Right cardiac atrium (tissue), 5 donors: ENCODE results near the gene KDM4C. TPM values are rescaled to one million over a fixed set of nuclear protein-coding genes. Genes with fewer than 3 reads are reported as not detected.
"Not testable (repeated sequence)": the region's sequence is repeated elsewhere in the genome, so short reads cannot be mapped to it uniquely, and the experiment has no call there.

Experiments used
- ATAC-seq, 2 donors: fragments of 200-7000 bp; cut with Tn5 transposase; one replicate each; pipeline versions ENCODE4 v1.8.0 to v1.9.1; 2020; ENCODE audit warnings: moderate library complexity in 2 of 2, mild to moderate bottlenecking in 1 of 2
- DNase-seq, 3 donors: peaks; one replicate each; pipeline ENCODE4 v3.0.0-alpha.2; 2020
- H3K27ac ChIP-seq: one replicate; pipeline ENCODE4 v1.5.1; 2013; ENCODE audit warnings: mild to moderate bottlenecking, low read length, control low read depth, moderate library complexity
- H3K27me3 ChIP-seq: one replicate; pipeline ENCODE4 v1.6.1; 2013; ENCODE audit not compliant: control insufficient read depth, insufficient read depth
- H3K4me1 ChIP-seq: one replicate; pipeline ENCODE4 v1.6.1; 2013; ENCODE audit warnings: low read length; ENCODE audit not compliant: control insufficient read depth, insufficient read depth
- H3K4me3 ChIP-seq: one replicate; pipeline ENCODE4 v1.5.1; 2013; ENCODE audit warnings: low read length, control low read depth
- H3K9me3 ChIP-seq: one replicate; pipeline ENCODE4 v1.6.1; 2013; ENCODE audit warnings: low read length; ENCODE audit not compliant: control insufficient read depth
- WGBS: extraction: QIAGEN DNeasy Blood & Tissue Kit; methylation state at CpG from one replicate; pipeline ENCODE4 v1.1.7; 2013; 5-methylcytosine and 5-hydroxymethylcytosine counted together
- intact Hi-C, 4 donors: fragments of 100-400 bp; cut with DNase I; formaldehyde crosslinking; loops; one replicate each; pipeline versions ENCODE4 v1.11.0 to v1.14.0; 2022 to 2023
- polyA plus RNA-seq: library from polyadenylated mRNA; stranded (reverse); fragments of 200-250 nt; gene quantifications from one replicate; pipeline ENCODE4 v1.2.3, GENCODE V29; 2013
- total RNA-seq, 4 donors: library from RNA; stranded (reverse); fragmentation: NEBNext Ultra II Directional; extraction: Animal tissue kit (Norgen Biotek cat#: 25700); gene quantifications; one replicate each; pipeline ENCODE4 v1.2.1, GENCODE V29; 2021
- donor health status: healthy with polysubstance abuse.
- donor health status: DM: no; HTN: yes; CAD: no.
- donor health status: DM: no; HTN: no; CAD: no.
- donor health status: DM: no; HTN: yes; CAD: no; lungs with severe emphysema.
- donor health status: DM: yes; HTN: yes; CAD: no.

Gene KDM4C
- total and polyA plus RNA-seq, 5 donors = 6.4 to 20.6 (median 17.1) TPM

DNA sequence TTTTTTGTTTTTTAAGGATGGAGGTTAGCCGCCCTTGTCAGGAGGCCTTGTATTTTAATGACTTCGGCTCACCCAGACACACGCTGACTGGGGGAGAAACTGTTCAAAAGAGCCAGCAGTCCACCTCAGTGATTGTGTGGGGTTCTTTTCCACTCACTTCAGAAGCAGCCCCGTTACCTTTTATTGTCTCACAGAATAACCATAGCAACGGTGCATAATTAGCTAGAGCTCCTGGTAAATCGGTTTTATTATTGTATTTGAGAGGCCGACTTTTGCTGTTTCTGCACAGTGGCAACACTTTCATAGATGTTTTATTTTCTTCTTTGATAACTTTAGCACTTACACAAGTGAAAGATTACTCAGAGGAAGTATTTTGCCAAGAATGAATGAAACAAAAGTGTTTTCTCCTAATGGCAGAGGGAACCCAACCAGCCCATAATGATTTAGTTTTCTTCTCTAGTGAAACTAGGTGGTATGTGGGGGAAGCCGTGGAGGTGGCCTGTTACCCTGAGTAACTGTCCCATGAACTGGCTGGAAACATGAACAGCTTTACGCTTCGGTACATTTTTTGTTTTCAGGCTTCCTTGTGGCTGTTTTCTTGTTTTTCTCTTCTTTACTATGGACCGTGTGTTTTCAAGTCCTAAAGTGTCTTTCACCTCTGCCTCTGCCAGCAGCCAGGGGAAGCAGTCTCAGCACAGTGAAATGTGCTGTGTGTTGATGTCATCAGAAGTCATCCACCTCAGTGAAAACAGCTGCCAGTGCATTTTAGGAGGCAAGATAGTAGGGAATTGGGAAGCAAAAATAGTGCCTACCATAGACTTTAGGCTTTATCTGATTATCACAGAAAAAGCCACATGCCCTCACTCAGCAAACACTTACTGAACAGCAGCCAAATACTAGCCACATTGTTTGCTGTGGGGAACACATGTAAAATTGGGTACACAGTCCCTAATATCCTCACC lies 414.7 kb downstream of the KDM4C start:
- Histone ChIP-seq H3K4me3 (no peak overlapping the region), H3K9me3 (no peaks in the 10 kb centered on the region), H3K27ac (peak overlapping the region; percentile 24), H3K4me1 (peaks cover 7% of the 10 kb centered on the region), H3K27me3 (no peaks in the 10 kb centered on the region)
- intact Hi-C loops = no loop called here
- DNase-seq (no peak), ATAC-seq (peak; percentile 12 to 37)
- 82% methylated on average over 11 of the region's 11 CpGs for WGBS

GRCh38 chr9:7173139-7173538 lies 415.4 kb downstream of the KDM4C start:
- WGBS = 70% methylated on average over 3 of the region's 3 CpGs
- peak; percentile 44 to 59 for ATAC-seq
- intact Hi-C loops = no loop called here
- H3K27ac ChIP-seq = peak overlapping the region; percentile 24
- DNase-seq = no peak
- H3K27me3 ChIP-seq = no peaks in the 10 kb centered on the region
- no peak overlapping the region for H3K4me3 ChIP-seq
- H3K4me1 ChIP-seq = peaks cover 7% of the 10 kb centered on the region
- H3K9me3 ChIP-seq = no peaks in the 10 kb centered on the region

GRCh38 chr9:7174301-7174700 lies 416.5 kb downstream of the KDM4C start:
- intact Hi-C loops = no loop called here
- Histone ChIP-seq H3K27ac (no peak overlapping the region), H3K4me1 (peaks cover 7% of the 10 kb centered on the region), H3K27me3 (no peaks in the 10 kb centered on the region), H3K4me3 (no peak overlapping the region), H3K9me3 (no peaks in the 10 kb centered on the region)
- ATAC-seq (no peak), DNase-seq (no peak)
- 93% methylated on average over 7 of the region's 7 CpGs for WGBS

- no peak overlapping the region for H3K27ac ChIP-seq
Observed at GRCh38 chr9:7174884-7175283, 417.1 kb downstream of the KDM4C start.

DNA sequence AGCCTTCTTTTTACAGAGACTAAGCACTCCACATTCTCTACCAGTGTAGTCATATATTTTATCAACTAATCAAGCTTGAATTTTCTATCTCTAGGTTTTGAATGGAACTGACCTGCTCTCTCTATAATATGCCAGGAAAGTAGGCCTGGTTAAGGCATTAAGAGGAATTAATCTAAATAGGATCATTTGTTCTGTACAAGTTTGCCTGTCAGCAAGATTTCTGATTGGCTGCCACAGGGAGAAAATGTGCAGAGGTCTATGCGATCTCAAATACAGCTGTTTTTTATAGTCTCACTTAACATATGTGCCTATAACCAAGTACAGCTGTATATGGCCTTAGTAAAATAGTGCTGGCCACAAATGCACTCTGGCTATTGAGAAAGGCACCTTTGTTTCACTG lies 418.8 kb downstream of the KDM4C start:
- intact Hi-C loops = no loop called here
- Histone ChIP-seq H3K9me3 (no peaks in the 10 kb centered on the region), H3K4me1 (peaks cover 7% of the 10 kb centered on the region), H3K27ac (no peak overlapping the region), H3K27me3 (no peaks in the 10 kb centered on the region), H3K4me3 (no peak overlapping the region)
- DNase-seq = no peak
- 97% methylated on average over 1 of the region's 1 CpG for WGBS
- no peak for ATAC-seq

More at GRCh38 chr9:7174884-7175283, 417.1 kb downstream of the KDM4C start:
- H3K4me1 ChIP-seq = peaks cover 7% of the 10 kb centered on the region
- no peaks in the 10 kb centered on the region for H3K9me3 ChIP-seq
- ATAC-seq = no peak
- H3K4me3 ChIP-seq = no peak overlapping the region
- 95% methylated on average over 8 of the region's 8 CpGs for WGBS
- H3K27me3 ChIP-seq = no peaks in the 10 kb centered on the region
- DNase-seq = no peak
- intact Hi-C loops = no loop called here

DNA sequence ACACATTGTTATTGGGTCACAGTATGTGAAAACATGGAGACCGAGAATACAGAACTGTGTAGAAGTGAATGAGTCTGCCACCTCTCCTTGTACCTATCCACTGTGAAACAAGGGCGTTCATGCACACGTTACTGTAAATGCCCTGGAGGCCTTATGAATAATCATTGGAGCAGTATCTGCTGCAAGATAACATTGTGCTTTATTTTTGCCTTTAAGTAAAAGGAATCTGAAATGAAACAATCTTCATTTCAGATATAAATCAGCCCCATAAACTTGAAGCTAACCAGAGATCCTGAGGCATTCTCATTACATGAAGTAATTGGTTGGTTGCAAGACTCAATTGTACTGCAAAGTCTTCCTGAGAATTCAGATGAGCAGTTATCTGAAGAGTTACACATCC lies 419.6 kb downstream of the KDM4C start:
- intact Hi-C loops = no loop called here
- DNase-seq (no peak), ATAC-seq (no peak)
- Histone ChIP-seq H3K27ac (no peak overlapping the region), H3K27me3 (no peaks in the 10 kb centered on the region), H3K4me1 (peaks cover 7% of the 10 kb centered on the region), H3K9me3 (no peaks in the 10 kb centered on the region), H3K4me3 (no peak overlapping the region)
- 86% methylated on average over 3 of the region's 3 CpGs for WGBS

GRCh38 chr9:7178729-7179128 lies 421.0 kb downstream of the KDM4C start:
- no peak for DNase-seq
- Histone ChIP-seq H3K27me3 (no peaks in the 10 kb centered on the region), H3K27ac (no peak overlapping the region), H3K4me1 (no peaks in the 10 kb centered on the region), H3K4me3 (no peak overlapping the region), H3K9me3 (no peaks in the 10 kb centered on the region)
- intact Hi-C loops = no loop called here
- WGBS = 49% methylated on average over 7 of the region's 7 CpGs
- peak in 1 of 2 donors; percentile 39 for ATAC-seq

- H3K4me3 ChIP-seq = no peak overlapping the region
- H3K4me1 ChIP-seq = no peaks in the 10 kb centered on the region
- no peak overlapping the region for H3K27ac ChIP-seq
- H3K27me3 ChIP-seq = no peaks in the 10 kb centered on the region
- WGBS = 52% methylated on average over 5 of the region's 5 CpGs
- DNase-seq (peak in 1 of 3 donors; percentile 26), ATAC-seq (peak in 1 of 2 donors; percentile 40)
- intact Hi-C loops = no loop called here
- H3K9me3 ChIP-seq = no peaks in the 10 kb centered on the region
Observed at GRCh38 chr9:7180247-7180646, 422.5 kb downstream of the KDM4C start.

- H3K9me3 ChIP-seq, ATAC-seq, H3K27me3 ChIP-seq, H3K27ac ChIP-seq, H3K4me3 ChIP-seq, H3K4me1 ChIP-seq, DNase-seq, intact Hi-C loops: not testable (repeated sequence)
- 90% methylated on average over 7 of the region's 7 CpGs for WGBS
Observed at GRCh38 chr9:7183139-7183538, 425.4 kb downstream of the KDM4C start.

- no peak for DNase-seq
Observed at GRCh38 chr9:7185612-7186011, 427.8 kb downstream of the KDM4C start.

DNA sequence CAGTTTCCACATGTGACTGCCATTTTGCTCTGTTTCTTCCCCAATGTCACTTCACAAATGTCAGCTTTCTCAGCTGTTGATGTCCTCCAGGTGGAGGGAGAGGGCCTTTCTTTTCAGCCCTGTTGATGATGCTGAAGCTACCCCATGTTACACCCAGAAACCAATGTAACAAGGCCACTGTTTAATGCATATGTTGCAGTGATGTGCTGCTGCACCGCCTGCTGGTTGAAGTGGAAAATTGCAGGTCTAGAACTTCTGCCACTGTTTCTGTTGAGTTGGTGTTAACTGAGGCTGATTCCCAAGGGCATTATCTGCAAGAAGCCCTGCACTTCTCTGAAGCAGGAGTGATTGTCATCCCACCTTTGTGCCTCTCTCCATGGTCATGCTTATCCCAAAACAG lies 428.4 kb downstream of the KDM4C start:
- H3K4me3 ChIP-seq = no peak overlapping the region
- 29% methylated on average over 1 of the region's 1 CpG for WGBS
- no peaks in the 10 kb centered on the region for H3K4me1 ChIP-seq
- H3K27ac ChIP-seq = no peak overlapping the region
- ATAC-seq (no peak), DNase-seq (no peak)
- H3K27me3 ChIP-seq = no peaks in the 10 kb centered on the region
- H3K9me3 ChIP-seq = no peaks in the 10 kb centered on the region
- intact Hi-C loops = no loop called here

More at GRCh38 chr9:7185612-7186011, 427.8 kb downstream of the KDM4C start:
- Histone ChIP-seq H3K27ac (no peak overlapping the region), H3K9me3 (no peaks in the 10 kb centered on the region), H3K27me3 (no peaks in the 10 kb centered on the region), H3K4me1 (no peaks in the 10 kb centered on the region), H3K4me3 (no peak overlapping the region)
- intact Hi-C loops = no loop called here
- ATAC-seq = peak; percentile 40 to 41
